Posterior vena cava (tissue), 2 donors: ENCODE data around the gene INSR. TPM values are rescaled to one million over a fixed set of nuclear protein-coding genes. Genes with fewer than 3 reads are reported as not detected.
"Not testable (repeated sequence)": the region's sequence is repeated elsewhere in the genome, so short reads cannot be mapped to it uniquely, and the experiment has no call there.

Experiments used
- DNase-seq: peaks from one replicate; pipeline ENCODE4 v3.0.0-alpha.2; 2020; ENCODE audit warnings: low spot score
- intact Hi-C, 2 donors: fragments of 100-400 bp; cut with DNase I; formaldehyde crosslinking; loops; one replicate each; pipeline versions ENCODE4 v1.14.1 to v1.14.2; 2022 to 2023
- total RNA-seq, 2 donors: library from RNA; stranded (reverse); fragmentation: NEBNext Ultra II Directional; extraction: Animal tissue kit (Norgen Biotek cat#: 25700); gene quantifications; one replicate each; pipeline ENCODE4 v1.2.1, GENCODE V29; 2021
- donor health status: DM: yes; HTN: yes; CAD: no.
- donor health status: DM: yes; HTN: yes; CAD: no.

INSR gene
- total RNA-seq, 2 donors from 2014 or later = 47.5 to 63.0 TPM

GRCh38 chr19:7083076-7083956 lies 210.9 kb downstream of the INSR start:
- intact Hi-C loops = no loop called here
- DNase-seq = no peak

DNA sequence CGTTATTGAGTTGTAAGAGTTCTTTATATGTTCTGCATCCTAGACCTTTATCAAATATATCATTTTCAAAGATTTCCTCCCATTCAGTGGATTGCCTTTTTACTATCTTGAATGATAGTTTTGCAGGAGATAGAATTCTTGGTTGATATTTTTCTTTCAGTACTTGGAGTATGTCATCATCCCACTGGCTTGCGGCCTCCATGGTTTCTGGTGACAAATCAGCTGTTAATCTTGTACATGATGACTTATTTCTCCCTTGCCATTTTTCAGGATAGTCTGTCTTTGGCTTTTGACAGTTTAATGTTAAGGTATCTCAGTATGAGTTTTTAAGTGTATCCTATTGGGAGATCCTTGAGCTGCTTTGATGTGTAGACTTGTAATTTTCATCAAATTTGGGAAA lies 216.2 kb downstream of the INSR start:
- intact Hi-C loops = no loop called here
- DNase-seq = no peak

- no peak for DNase-seq
- intact Hi-C loops = no loop called here
These were observed 218.1 kb downstream of the INSR start for GRCh38 chr19:7076151-7076550.

DNA sequence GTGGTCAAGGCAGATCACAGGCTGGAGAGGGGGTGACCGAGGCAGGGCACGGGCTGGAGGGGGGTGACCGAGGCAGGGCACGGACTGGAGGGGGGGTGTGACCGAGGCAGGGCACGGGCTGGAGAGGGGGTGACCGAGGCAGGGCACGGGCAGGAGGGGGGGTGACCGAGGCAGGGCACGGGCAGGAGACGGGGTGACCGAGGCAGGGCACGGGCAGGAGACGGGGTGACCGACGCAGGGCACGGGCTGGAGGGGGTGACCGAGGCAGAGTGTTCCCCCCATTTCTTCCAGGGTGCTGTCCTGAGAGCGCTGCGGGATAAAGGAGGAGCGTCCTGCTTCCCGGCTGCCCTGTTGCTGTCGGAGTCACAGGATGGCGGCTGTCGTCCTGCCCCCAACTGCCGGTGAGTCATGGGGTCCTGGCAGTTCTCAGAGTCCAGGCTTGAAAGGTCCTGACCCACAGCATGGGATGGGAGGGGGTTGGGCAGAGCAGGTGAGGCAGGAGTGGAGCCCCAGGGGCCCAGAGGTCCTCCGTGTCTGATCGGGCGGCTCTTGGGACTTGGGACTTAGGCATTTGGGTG lies 219.4 kb downstream of the INSR start:
- no peak for DNase-seq

DNA sequence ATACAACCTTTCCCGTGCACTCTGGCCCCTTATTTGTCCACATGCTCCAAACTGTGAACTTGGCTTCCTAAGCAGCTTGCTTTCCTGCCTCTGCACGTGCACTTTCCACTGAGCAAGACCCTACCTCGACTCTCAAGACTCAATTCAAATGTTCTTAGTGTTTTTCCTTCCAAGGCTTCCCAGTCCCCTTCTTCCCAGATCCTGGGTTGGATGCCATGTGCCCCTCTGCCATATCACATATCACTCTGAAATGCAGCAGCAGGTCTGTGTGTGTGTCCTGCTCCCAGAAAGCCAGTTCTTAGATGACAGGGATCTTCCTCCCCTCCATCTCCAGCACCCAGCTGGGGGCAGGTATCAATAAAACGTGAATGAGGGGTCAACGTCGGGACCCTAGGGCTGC lies 221.7 kb downstream of the INSR start:
- no peak for DNase-seq
- intact Hi-C loops = no loop called here

More for the DNA sequence above, 219.4 kb downstream of the INSR start:
- intact Hi-C loops = no loop called here

DNA sequence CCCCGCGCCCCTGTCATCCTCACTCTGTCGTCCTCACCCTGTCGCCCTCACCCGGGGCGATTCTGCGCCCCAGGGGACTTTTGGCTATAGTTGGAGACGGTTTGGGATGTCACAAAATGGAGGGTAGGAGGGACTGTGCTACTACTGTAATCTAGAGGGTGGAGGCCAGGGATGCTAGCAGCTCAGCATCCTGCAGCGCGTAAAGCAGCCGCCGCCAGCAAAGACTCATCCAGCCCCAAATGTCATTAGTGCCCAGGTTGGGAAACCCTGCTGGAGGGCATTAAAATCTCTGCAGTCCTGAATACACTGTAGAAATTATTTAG lies 224.3 kb downstream of the INSR start:
- intact Hi-C loops = no loop called here
- DNase-seq = no peak

DNA sequence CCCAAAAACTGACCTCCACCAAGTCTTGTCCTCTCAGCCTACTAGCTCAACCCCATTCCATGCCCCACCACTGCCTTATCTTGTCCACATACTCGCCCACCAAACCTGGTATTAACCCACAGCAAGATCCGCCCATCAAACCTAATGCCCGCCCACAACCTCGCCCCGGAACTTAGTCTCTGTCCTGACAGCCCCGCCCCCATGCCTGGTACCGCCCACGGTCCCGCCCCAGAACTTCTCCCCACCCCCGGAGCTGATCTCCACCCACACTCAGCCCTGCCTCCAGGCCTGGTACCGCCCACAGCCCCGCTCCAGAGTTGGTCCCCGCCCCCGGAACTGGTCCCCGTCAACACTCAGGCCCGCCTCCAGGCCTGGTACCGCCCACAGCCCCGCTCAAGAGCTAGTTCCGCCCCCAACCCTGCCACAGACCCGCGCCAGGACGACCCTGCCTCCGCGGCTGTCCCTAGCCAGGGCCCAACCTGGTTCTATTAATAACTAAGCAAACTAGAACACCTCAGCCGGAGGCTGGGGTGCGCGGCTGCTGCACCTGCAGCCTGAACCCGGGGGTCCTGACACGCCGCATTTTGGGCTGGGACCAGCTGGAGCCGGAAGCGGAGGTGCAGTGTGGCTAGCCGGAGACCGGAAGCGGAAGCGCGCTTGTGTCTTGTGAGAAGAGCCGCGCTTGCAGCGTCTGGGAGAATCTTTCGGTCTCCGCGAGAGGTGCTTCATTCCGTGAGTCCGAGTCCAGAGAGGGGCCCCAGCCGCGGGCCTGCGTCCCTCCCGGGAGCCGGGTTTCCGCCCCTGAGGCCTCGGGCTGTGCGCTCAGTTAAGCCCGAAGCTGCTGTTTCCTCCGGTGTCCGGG lies 224.9 kb downstream of the INSR start, which contains the start of gene ZNF557:
Gene ZNF557 (plus strand): TSS at position 662 of the 862 bp plus-strand sequence. CDS start 5,372 bp downstream, outside the sequence.
- intact Hi-C loops = no loop called here
- peak; percentile 100 for DNase-seq

DNA sequence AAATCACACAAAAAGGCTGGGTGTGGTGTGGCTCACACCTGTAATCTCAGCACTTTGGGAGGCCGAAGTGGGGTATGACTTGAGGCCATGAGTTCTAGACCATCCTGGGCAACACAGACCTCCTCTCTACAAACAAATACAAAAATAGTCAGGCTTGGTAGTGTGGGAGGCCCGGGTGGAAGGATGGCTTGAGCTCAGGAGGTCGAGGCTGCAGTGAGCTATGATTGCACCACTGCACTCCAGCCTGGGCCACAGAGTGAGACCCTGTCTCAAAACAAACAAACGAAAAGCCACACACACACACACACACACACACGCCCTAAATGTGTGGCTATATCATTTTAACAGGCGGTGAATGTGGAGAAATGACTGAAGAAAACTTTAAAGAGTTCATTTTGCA lies 225.6 kb downstream of the INSR start:
- intact Hi-C loops = no loop called here
- no peak for DNase-seq

DNA sequence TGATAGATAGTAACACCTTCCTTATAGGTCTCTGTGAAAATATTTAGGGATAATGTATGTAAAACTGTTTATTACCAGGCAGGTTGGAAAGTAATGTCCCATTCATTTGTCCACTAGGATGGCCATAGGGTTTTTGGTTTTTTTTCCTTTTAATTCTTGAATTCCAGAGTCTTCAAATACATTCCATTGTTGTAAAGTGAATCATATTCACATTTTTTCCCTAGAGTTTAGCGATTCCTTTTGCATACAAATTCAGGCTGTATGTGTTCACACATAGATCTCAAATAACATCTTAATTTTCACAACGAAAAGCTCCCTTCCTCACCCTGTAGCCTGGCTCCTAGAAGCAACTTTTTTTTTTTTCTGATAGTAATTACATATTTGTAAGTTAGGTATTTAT lies 226.5 kb downstream of the INSR start:
- intact Hi-C loops = no loop called here
- no peak for DNase-seq

DNA sequence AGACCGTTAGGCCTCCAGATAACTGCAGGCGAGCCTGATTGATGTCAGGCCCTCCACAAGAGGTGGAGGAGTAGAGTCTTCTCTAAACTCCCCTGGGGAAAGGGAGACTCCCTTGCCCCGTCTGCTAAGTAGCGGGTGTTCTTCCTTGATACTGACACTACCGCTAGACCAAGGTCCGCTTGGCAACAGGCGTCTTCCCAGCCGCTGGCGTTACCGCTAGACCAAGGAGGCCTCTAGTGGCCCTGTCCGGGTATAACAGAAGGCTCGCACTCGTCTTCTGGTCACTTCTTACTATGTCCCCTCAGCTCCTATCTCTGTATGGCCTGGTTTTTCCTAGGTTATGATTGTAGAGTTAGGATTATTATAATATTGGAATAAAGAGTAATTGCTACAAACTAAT lies 227.1 kb downstream of the INSR start:
- intact Hi-C loops, DNase-seq: not testable (repeated sequence)

DNA sequence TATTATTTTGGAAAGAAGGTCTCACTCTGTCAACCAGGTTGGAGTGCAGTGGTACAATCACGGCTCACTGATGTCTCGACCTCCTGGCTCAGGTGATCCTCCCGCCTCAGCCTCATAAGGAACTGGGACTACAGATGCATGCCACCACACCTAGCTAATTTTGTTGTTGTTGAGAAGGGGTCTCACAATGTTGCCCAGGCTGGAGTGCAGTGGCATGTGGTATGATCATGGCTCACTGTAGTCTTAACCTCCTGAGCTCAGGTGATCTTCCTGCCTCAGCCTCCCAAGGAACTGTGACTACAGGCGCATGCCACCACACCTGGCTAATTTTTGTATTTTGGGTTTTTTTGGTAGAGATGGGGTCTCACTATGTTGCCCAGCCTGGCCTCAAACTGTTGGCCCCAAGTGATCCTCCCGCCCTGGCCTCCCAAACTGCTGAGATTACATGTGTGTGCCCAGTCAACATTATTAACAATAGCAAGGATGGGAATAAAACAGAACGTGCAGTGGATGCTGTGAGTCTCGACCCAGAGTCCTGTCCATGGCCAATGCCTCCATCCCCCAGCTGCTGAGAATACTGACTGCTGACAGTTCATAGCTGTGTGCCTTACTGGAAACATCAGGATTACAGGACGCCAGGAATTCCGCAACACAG lies 230.3 kb downstream of the INSR start:
- DNase-seq = no peak
- intact Hi-C loops = no loop called here

DNA sequence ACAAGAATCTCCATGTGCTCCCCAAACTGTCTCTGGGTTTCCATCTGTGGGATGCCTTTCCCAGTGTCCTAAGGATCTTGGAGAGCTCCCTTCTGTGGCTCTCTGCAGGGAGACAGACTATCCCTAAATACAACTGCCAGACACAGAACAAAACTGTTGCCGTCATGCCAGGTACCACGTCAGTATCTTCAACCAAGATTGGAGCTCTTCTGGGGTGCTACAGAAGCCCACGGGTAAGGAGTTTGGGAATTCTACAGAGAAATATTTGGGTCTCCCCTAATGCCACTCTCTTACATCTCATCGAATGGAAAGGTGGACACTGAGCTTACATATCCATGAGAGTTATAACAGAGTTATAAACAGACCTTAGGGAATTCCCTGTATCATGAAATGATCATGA lies 230.9 kb downstream of the INSR start:
- intact Hi-C loops = no loop called here
- DNase-seq = no peak

Other genes with a start within 250 kb of the INSR start
- gene MBD3L2, start 245.1 kb downstream of the INSR start, total RNA-seq = not detected
- gene MBD3L3, start 235.7 kb downstream of the INSR start, total RNA-seq = not detected
- gene ZNF557, start 224.7 kb downstream of the INSR start, total RNA-seq = 1 to 10 TPM; 8.2 TPM
- 10 to 100 TPM; 17.6 to 19.9 TPM for gene ARHGEF18, start 54.5 kb upstream of the INSR start, total RNA-seq
- gene PEX11G, start 194.6 kb upstream of the INSR start, total RNA-seq = 1 to 10 TPM; 2.7 to 4.1 TPM
- 10 to 100 TPM; 52.3 to 55.0 TPM for gene ZNF358, start 221.7 kb upstream of the INSR start, total RNA-seq
- gene MCOLN1, start 228.2 kb upstream of the INSR start, total RNA-seq = 10 to 100 TPM; 23.1 to 26.1 TPM
- 10 to 100 TPM; 78.0 to 79.3 TPM for gene PNPLA6, start 241.3 kb upstream of the INSR start, total RNA-seq